Trophoblast cell (in vitro differentiated cells and primary cell): Measurements from ENCODE around the gene SHKBP1.

Experiments
- DNase-seq, 2 donors: peaks; one replicate each; pipeline ENCODE4 v3.0.0-alpha.2; 2016
- H2AFZ ChIP-seq: 2 replicates; pipeline ENCODE4 v1.6.1; 2013; ENCODE audit warnings: low read length, moderate library complexity, mild to moderate bottlenecking; ENCODE audit not compliant: insufficient read depth, poor library complexity
- H2AK5ac ChIP-seq: 2 replicates; pipeline ENCODE4 v1.6.1; 2013; ENCODE audit warnings: mild to moderate bottlenecking, low read length
- H2BK120ac ChIP-seq: 2 replicates; pipeline ENCODE4 v1.6.1; 2013; ENCODE audit warnings: low read length, mild to moderate bottlenecking, moderate library complexity; ENCODE audit not compliant: insufficient read depth, poor library complexity
- H2BK12ac ChIP-seq: 2 replicates; pipeline ENCODE4 v1.6.1; 2013; ENCODE audit warnings: mild to moderate bottlenecking, low read length, moderate library complexity
- H2BK5ac ChIP-seq: 2 replicates; pipeline ENCODE4 v1.6.1; 2013; ENCODE audit warnings: low read length, low read depth, moderate library complexity, mild to moderate bottlenecking; ENCODE audit not compliant: poor library complexity
- H3K14ac ChIP-seq: 2 replicates; pipeline ENCODE4 v1.6.1; 2013; ENCODE audit warnings: mild to moderate bottlenecking, low read length
- H3K18ac ChIP-seq: 2 replicates; pipeline ENCODE4 v1.6.1; 2013; ENCODE audit warnings: mild to moderate bottlenecking, low read length
- H3K23ac ChIP-seq: 2 replicates; pipeline ENCODE4 v1.6.1; 2013; ENCODE audit warnings: low read length
- H3K27ac ChIP-seq: 2 replicates; pipeline ENCODE4 v1.5.1; 2013; ENCODE audit warnings: low read depth, mild to moderate bottlenecking, inconsistent platforms, low read length, moderate library complexity
- H3K27me3 ChIP-seq: 2 replicates; pipeline ENCODE4 v1.6.1; 2013; ENCODE audit warnings: inconsistent platforms, mild to moderate bottlenecking, low read length, moderate library complexity; ENCODE audit not compliant: insufficient read depth
- H3K36me3 ChIP-seq, 2 experiments: 1 replicate in 1 of 2; 2 replicates in 1 of 2; pipeline ENCODE4 v1.6.1; 2013; ENCODE audit warnings: low read length in 2 of 2, mild to moderate bottlenecking in 2 of 2, moderate library complexity in 1 of 2; ENCODE audit not compliant: insufficient read depth in 2 of 2, control insufficient read depth in 1 of 2
- H3K4ac ChIP-seq: 2 replicates; pipeline ENCODE4 v1.6.1; 2013; ENCODE audit warnings: low read depth, mild to moderate bottlenecking, low read length, moderate library complexity
- H3K4me1 ChIP-seq, 2 experiments: 1 replicate in 1 of 2; 2 replicates in 1 of 2; pipeline ENCODE4 v1.6.1; 2013; ENCODE audit warnings: low read length in 2 of 2, mild to moderate bottlenecking in 2 of 2, moderate library complexity in 1 of 2; ENCODE audit not compliant: insufficient read depth in 2 of 2, control insufficient read depth in 1 of 2
- H3K4me2 ChIP-seq: 2 replicates; pipeline ENCODE4 v1.6.1; 2013; ENCODE audit warnings: inconsistent platforms, mild to moderate bottlenecking, low read length, moderate library complexity
- H3K4me3 ChIP-seq: 2 replicates; pipeline ENCODE4 v1.5.1; 2013; ENCODE audit warnings: mild to moderate bottlenecking, low read depth, low read length, inconsistent platforms
- H3K79me1 ChIP-seq: one replicate; pipeline ENCODE4 v1.6.1; 2013; ENCODE audit warnings: low read length
- H3K79me2 ChIP-seq: 2 replicates; pipeline ENCODE4 v1.6.1; 2013; ENCODE audit warnings: low read length, mild to moderate bottlenecking; ENCODE audit not compliant: control insufficient read depth, insufficient read depth, poor library complexity
- H3K9ac ChIP-seq: 2 replicates; pipeline ENCODE4 v1.6.1; 2013; ENCODE audit warnings: mild to moderate bottlenecking, low read length
- H3K9me3 ChIP-seq: 2 replicates; pipeline ENCODE4 v1.6.1; 2013; ENCODE audit warnings: low read depth, mild to moderate bottlenecking, control low read depth, inconsistent platforms, low read length; ENCODE audit not compliant: insufficient read depth
- H4K12ac ChIP-seq: 2 replicates; pipeline ENCODE4 v1.6.1; 2013; ENCODE audit warnings: low read depth, mild to moderate bottlenecking, low read length, moderate library complexity
- H4K8ac ChIP-seq: 2 replicates; pipeline ENCODE4 v1.6.1; 2013; ENCODE audit warnings: low read depth, mild to moderate bottlenecking, low read length, moderate library complexity
- H4K91ac ChIP-seq: one replicate; pipeline ENCODE4 v1.6.1; 2013; ENCODE audit warnings: low read depth, mild to moderate bottlenecking, low read length, moderate library complexity
- WGBS: extraction: QIAGEN DNeasy Blood & Tissue Kit; methylation state at CpG from one replicate; pipeline ENCODE4 v1.1.7; 2013; ENCODE audit warnings: missing lambda C conversion rate; ENCODE audit not compliant: insufficient read length, insufficient coverage; ENCODE audit errors: extremely low coverage; 5-methylcytosine and 5-hydroxymethylcytosine counted together

Gene SHKBP1

DNA sequence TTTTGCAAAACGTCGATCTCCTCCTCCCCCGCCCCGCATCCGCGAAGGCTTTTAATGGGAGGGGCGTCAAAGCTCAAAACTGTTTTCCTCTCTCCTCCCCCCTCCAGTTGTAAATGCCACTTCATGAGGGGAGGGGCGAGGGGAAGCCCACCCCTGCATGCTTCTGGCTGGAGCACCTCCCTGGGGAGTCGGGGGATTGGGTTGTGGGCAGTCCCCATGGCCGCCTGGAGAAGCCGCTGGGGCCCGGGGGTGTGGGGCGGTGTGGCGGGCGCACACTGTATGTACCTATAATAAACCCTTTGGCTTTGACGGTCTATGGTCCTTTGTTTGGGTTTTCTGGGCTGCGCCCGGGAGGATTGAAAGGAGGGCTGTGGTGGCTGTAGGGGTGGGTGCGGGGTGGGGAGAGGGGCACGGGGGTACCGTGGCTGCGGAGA, 505 bp upstream of the SHKBP1 start:
- Histone ChIP-seq H3K79me2 (no peaks in the 10 kb centered on the region), H4K8ac (peak overlapping the region; percentile 92), H2BK5ac (peak overlapping the region; percentile 10), H3K23ac (no peak overlapping the region), H3K18ac (peak overlapping the region; percentile 79), H2BK12ac (no peak overlapping the region), H3K4me3 (no peak overlapping the region), H2AFZ (peak overlapping the region; percentile 93), H3K27me3 (no peaks in the 10 kb centered on the region), H4K12ac (peak overlapping the region; percentile 96), H3K14ac (peak overlapping the region; percentile 36), H4K91ac (peak overlapping the region; percentile 79), H3K27ac (no peak overlapping the region), H3K4me1 (peaks cover 3 to 12% of the 10 kb centered on the region in 2 experiments), H2BK120ac (peak overlapping the region; percentile 75), H3K4ac (no peak overlapping the region), H3K9ac (no peak overlapping the region), H3K36me3 (peaks cover 15 to 18% of the 10 kb centered on the region in 2 experiments), H2AK5ac (peak overlapping the region; percentile 62), H3K4me2 (peak overlapping the region; percentile 61), H3K9me3 (peaks cover 3% of the 10 kb centered on the region), H3K79me1 (peaks cover 8% of the 10 kb centered on the region)
- WGBS: no CpG with 5 or more reads among the region's 22 CpGs
- no peak for DNase-seq

DNA sequence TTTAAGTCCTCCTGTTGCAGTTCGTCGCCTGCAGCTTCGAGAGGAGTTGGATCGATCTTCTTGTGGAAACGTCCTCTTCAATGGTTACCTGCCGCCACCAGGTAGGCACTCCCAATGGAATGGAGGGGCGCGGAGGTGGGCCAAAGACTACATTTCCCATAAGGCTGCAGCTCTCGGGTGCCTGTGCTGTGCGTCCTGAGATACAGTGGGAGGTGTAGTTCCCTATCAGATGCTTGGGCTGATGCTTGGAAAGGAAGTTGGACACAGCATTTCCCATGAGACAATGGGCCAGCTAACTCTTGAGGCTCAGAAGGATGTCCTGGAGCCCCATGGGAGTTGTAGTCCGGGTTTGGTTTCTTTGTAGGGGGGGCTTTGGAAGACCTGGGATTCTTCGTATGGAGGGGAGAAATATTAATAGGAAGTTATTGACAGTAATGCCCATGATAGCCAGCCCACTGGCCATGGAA, 1.8 kb downstream of the SHKBP1 start:
- no peak for DNase-seq
- no peak overlapping the region for H4K12ac ChIP-seq
- H3K4ac ChIP-seq: no peak overlapping the region
- H3K4me3 ChIP-seq: no peak overlapping the region
- WGBS: no CpG with 5 or more reads among the region's 12 CpGs
- no peak overlapping the region for H3K14ac ChIP-seq
- H3K4me2 ChIP-seq: no peak overlapping the region
- H3K9me3 ChIP-seq: peaks cover 2% of the 10 kb centered on the region
- H3K4me1 ChIP-seq: peaks cover 3 to 12% of the 10 kb centered on the region in 2 experiments
- H2BK12ac ChIP-seq: no peak overlapping the region
- peaks cover 8% of the 10 kb centered on the region for H3K79me1 ChIP-seq
- H3K18ac ChIP-seq: no peak overlapping the region
- H3K27ac ChIP-seq: no peak overlapping the region
- no peak overlapping the region for H3K23ac ChIP-seq
- no peak overlapping the region for H2BK120ac ChIP-seq
- no peak overlapping the region for H2AFZ ChIP-seq
- no peak overlapping the region for H2BK5ac ChIP-seq
- H3K79me2 ChIP-seq: no peaks in the 10 kb centered on the region
- H4K8ac ChIP-seq: no peak overlapping the region
- H3K9ac ChIP-seq: no peak overlapping the region
- H4K91ac ChIP-seq: no peak overlapping the region
- H3K27me3 ChIP-seq: no peaks in the 10 kb centered on the region
- H2AK5ac ChIP-seq: no peak overlapping the region
- H3K36me3 ChIP-seq: peaks cover 30 to 32% of the 10 kb centered on the region in 2 experiments

DNA sequence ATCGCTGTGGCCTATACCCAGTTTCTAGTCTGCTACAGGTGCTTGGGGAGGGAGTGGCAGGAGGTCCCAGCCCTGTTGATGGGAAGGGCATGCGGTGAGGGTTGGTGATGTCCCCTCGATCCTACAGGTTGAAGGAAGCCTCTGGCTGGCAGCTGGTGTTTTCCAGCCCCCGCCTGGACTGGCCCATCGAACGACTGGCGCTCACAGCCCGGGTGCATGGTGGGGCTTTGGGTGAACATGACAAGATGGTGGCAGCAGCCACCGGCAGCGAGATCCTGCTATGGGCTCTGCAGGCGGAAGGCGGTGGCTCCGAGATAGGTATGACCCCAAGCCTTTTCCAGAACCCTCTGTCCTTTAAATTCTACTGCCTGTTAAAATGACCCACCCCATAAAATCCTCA, 3.9 kb downstream of the SHKBP1 start:
- no peak for DNase-seq
- H3K23ac ChIP-seq: no peak overlapping the region
- no peaks in the 10 kb centered on the region for H3K27me3 ChIP-seq
- H2BK120ac ChIP-seq: no peak overlapping the region
- H3K27ac ChIP-seq: no peak overlapping the region
- peaks cover 3 to 12% of the 10 kb centered on the region in 2 experiments for H3K4me1 ChIP-seq
- no peak overlapping the region for H3K4ac ChIP-seq
- no peak overlapping the region for H3K9ac ChIP-seq
- no peak overlapping the region for H3K14ac ChIP-seq
- peaks cover 8% of the 10 kb centered on the region for H3K79me1 ChIP-seq
- H3K79me2 ChIP-seq: no peaks in the 10 kb centered on the region
- H3K4me3 ChIP-seq: no peak overlapping the region
- H3K4me2 ChIP-seq: no peak overlapping the region
- H3K36me3 ChIP-seq: peaks cover 32 to 34% of the 10 kb centered on the region in 2 experiments
- WGBS: no CpG with 5 or more reads among the region's 13 CpGs
- no peak overlapping the region for H3K18ac ChIP-seq
- no peak overlapping the region for H2AK5ac ChIP-seq
- no peak overlapping the region for H4K8ac ChIP-seq
- no peak overlapping the region for H2BK12ac ChIP-seq
- no peak overlapping the region for H4K12ac ChIP-seq
- no peak overlapping the region for H2BK5ac ChIP-seq
- peaks cover 2% of the 10 kb centered on the region for H3K9me3 ChIP-seq
- no peak overlapping the region for H2AFZ ChIP-seq
- no peak overlapping the region for H4K91ac ChIP-seq

DNA sequence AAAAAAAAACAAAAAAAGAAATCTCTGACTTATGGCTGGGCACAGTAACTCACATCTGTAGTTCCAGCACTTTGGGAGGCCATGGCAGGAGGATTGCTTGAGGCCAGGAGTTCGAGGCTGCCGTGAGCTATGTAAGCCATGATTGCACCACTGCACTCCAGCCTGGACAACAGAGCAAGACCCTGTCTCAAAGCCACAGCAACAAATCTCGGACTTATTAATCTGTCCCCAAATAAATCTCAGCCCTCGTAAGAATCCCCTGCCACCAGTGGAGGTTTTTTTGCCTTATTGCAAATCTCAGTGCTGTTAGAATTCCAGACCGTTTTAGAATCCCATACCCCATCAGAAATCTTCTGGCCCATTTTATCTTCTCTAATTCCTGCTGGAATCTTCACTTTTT, 4.9 kb downstream of the SHKBP1 start:
- WGBS: no CpG with 5 or more reads among the region's 5 CpGs
- no peak overlapping the region for H3K4ac ChIP-seq
- no peaks in the 10 kb centered on the region for H3K79me2 ChIP-seq

More for the DNA sequence above, 4.9 kb downstream of the SHKBP1 start:
- no peak overlapping the region for H2BK120ac ChIP-seq
- no peak overlapping the region for H4K12ac ChIP-seq
- no peak for DNase-seq
- H2BK5ac ChIP-seq: no peak overlapping the region
- no peak overlapping the region for H3K23ac ChIP-seq
- no peaks in the 10 kb centered on the region for H3K27me3 ChIP-seq
- peaks cover 34 to 35% of the 10 kb centered on the region in 2 experiments for H3K36me3 ChIP-seq
- no peak overlapping the region for H3K27ac ChIP-seq
- no peak overlapping the region for H2AK5ac ChIP-seq
- peaks cover 3% of the 10 kb centered on the region for H3K79me1 ChIP-seq
- no peak overlapping the region for H3K14ac ChIP-seq
- no peak overlapping the region for H3K4me3 ChIP-seq
- no peak overlapping the region for H2BK12ac ChIP-seq
- no peak overlapping the region for H4K8ac ChIP-seq
- H3K18ac ChIP-seq: no peak overlapping the region
- H3K4me2 ChIP-seq: no peak overlapping the region
- no peak overlapping the region for H4K91ac ChIP-seq
- no peak overlapping the region for H2AFZ ChIP-seq
- H3K9ac ChIP-seq: no peak overlapping the region
- H3K9me3 ChIP-seq: peaks cover 2% of the 10 kb centered on the region
- H3K4me1 ChIP-seq: peaks cover 3 to 7% of the 10 kb centered on the region in 2 experiments
